H1 (cell line): ENCODE measurements around the gene FLNA. TPM values are rescaled to one million over a fixed set of nuclear protein-coding genes. Genes with fewer than 3 reads are reported as not detected.
A peak's percentile ranks its signal among the peaks of the same experiment; 100 is the strongest.

Experiments
- CTCF ChIA-PET: fragments of 300-600 bp; sonication (Branson Sonifier 250); formaldehyde crosslinking; loops from one replicate; lab custom pipeline; 2021; ENCODE audit not compliant: partially characterized antibody; lab: Charles Lee
- POLR2A ChIA-PET: fragments of 300-600 bp; sonication (Branson Sonifier 250); formaldehyde crosslinking; loops from one replicate; lab custom pipeline; 2021; ENCODE audit warnings: inconsistent platforms; ENCODE audit not compliant: partially characterized antibody; lab: Charles Lee
- DNase-seq, 2 experiments: peaks; one replicate each; pipeline versions ENCODE4 v3.0.0 to v3.0.0-alpha.2; 2010 to 2022; ENCODE audit warnings: low spot score in 2 of 2, low read depth in 1 of 2, mixed read lengths in 1 of 2
- FAIRE-seq: peaks from 2 replicates; lab custom pipeline; 2011; peaks lifted over from hg19 to GRCh38; lab: Jason Lieb, UNC
- H2AFZ ChIP-seq: 2 replicates; pipeline ENCODE4 v1.8.1; 2012; ENCODE audit warnings: low read length, inconsistent platforms
- H2AK5ac ChIP-seq: 2 replicates; pipeline ENCODE4 v1.6.1; 2013; ENCODE audit warnings: low read depth, low read length
- H2BK120ac ChIP-seq: replicated peaks from 2 replicates; pipeline ENCODE3; 2013; ENCODE audit warnings: low read depth, low read length, inconsistent platforms
- H2BK12ac ChIP-seq: 2 replicates; pipeline ENCODE4 v1.6.1; 2013; ENCODE audit warnings: low read depth, low read length
- H2BK15ac ChIP-seq: 2 replicates; pipeline ENCODE4 v1.6.1; 2013; ENCODE audit warnings: low read length
- H2BK20ac ChIP-seq: 2 replicates; pipeline ENCODE4 v1.6.1; 2013; ENCODE audit warnings: low read length
- H2BK5ac ChIP-seq: 2 replicates; pipeline ENCODE4 v1.6.1; 2013; ENCODE audit warnings: low read depth, low read length
- H3K14ac ChIP-seq: 2 replicates; pipeline ENCODE4 v1.6.1; 2013; ENCODE audit warnings: inconsistent platforms; ENCODE audit not compliant: insufficient read length
- H3K18ac ChIP-seq: 2 replicates; pipeline ENCODE4 v1.6.1; 2013; ENCODE audit warnings: low read length; ENCODE audit errors: extremely low read depth
- H3K23ac ChIP-seq: 2 replicates; pipeline ENCODE4 v1.6.1; 2013; ENCODE audit warnings: inconsistent platforms; ENCODE audit not compliant: insufficient read length
- H3K23me2 ChIP-seq: 2 replicates; pipeline ENCODE4 v1.6.1; 2013; ENCODE audit warnings: low read depth, low read length
- H3K27ac ChIP-seq: 2 replicates; pipeline ENCODE4 v1.6.1; 2011; ENCODE audit warnings: low read depth, low read length, inconsistent platforms
- H3K27me3 ChIP-seq, 4 experiments: replicated peaks in 1 of 4; 1 replicate in 1 of 4; 2 replicates in 3 of 4; pipeline versions ENCODE4 v1.6.1 to v1.8.1; 2011 to 2013; ENCODE audit warnings: low read length in 3 of 4, mild to moderate bottlenecking in 3 of 4, inconsistent platforms in 2 of 4, mixed read lengths in 2 of 4, moderate library complexity in 1 of 4; ENCODE audit not compliant: control insufficient read depth in 3 of 4, insufficient read depth in 3 of 4; ENCODE audit errors: extremely low read depth in 1 of 4
- H3K36me3 ChIP-seq, 4 experiments: 2 replicates each; pipeline versions ENCODE4 v1.6.1 to v1.8.1; 2011 to 2013; ENCODE audit warnings: mild to moderate bottlenecking in 4 of 4, low read length in 3 of 4, moderate library complexity in 2 of 4, control low read depth in 1 of 4, inconsistent platforms in 1 of 4; ENCODE audit not compliant: insufficient read depth in 4 of 4, control insufficient read depth in 2 of 4
- H3K4ac ChIP-seq: replicated peaks from 2 replicates; pipeline ENCODE3; 2013; ENCODE audit warnings: low read length, low read depth, mixed read lengths, inconsistent platforms; ENCODE audit not compliant: insufficient read length
- H3K4me1 ChIP-seq, 4 experiments: replicated peaks in 1 of 4; 1 replicate in 1 of 4; 2 replicates in 3 of 4; pipeline versions ENCODE4 v1.6.1 to v1.8.1; 2011 to 2013; ENCODE audit warnings: low read length in 3 of 4, inconsistent platforms in 2 of 4, mixed read lengths in 1 of 4; ENCODE audit not compliant: insufficient read depth in 4 of 4, control insufficient read depth in 3 of 4
- H3K4me2 ChIP-seq, 2 experiments: 2 replicates each; pipeline versions ENCODE4 v1.6.1 to v1.8.1; 2011 to 2013; ENCODE audit warnings: low read depth in 2 of 2, low read length in 2 of 2, control low read depth in 1 of 2, inconsistent platforms in 1 of 2, mild to moderate bottlenecking in 1 of 2; ENCODE audit not compliant: insufficient read depth in 1 of 2
- H3K4me3 ChIP-seq, 4 experiments: fragments of 200-600, 300-600 bp in 1 of 4; sonication (generic), shearing (Covaris generic), sonication (Bioruptor Twin) in 1 of 4; 2 replicates each; pipeline versions ENCODE4 v1.5.1 to v1.8.1; 2011 to 2016; ENCODE audit warnings: low read length in 4 of 4, low read depth in 3 of 4, control low read depth in 2 of 4, inconsistent platforms in 2 of 4, mild to moderate bottlenecking in 2 of 4, mixed read lengths in 1 of 4, moderate library complexity in 1 of 4; ENCODE audit not compliant: insufficient read depth in 2 of 4; ENCODE audit errors: extremely low read depth in 1 of 4
- H3K56ac ChIP-seq: replicated peaks from 2 replicates; pipeline ENCODE3; 2013; ENCODE audit warnings: low read depth, mild to moderate bottlenecking, mixed read lengths, low read length, inconsistent platforms; ENCODE audit not compliant: insufficient read length
- H3K79me1 ChIP-seq: 2 replicates; pipeline ENCODE4 v1.6.1; 2013; ENCODE audit warnings: low read depth, low read length, control low read depth
- H3K79me2 ChIP-seq, 2 experiments: 2 replicates each; pipeline versions ENCODE4 v1.6.1 to v1.8.1; 2012 to 2013; ENCODE audit warnings: low read length in 2 of 2, mild to moderate bottlenecking in 2 of 2, inconsistent platforms in 1 of 2; ENCODE audit not compliant: insufficient read depth in 2 of 2, control insufficient read depth in 1 of 2
- H3K9ac ChIP-seq, 4 experiments: replicated peaks in 1 of 4; 1 replicate in 1 of 4; 2 replicates in 3 of 4; pipeline versions ENCODE4 v1.6.1 to v1.8.1; 2011 to 2013; ENCODE audit warnings: low read depth in 3 of 4, low read length in 3 of 4, control low read depth in 2 of 4, mild to moderate bottlenecking in 2 of 4, moderate library complexity in 2 of 4, inconsistent platforms in 1 of 4; ENCODE audit errors: extremely low read depth in 1 of 4
- H3K9me3 ChIP-seq, 2 experiments: 2 replicates each; pipeline versions ENCODE4 v1.6.1 to v1.8.1; 2012 to 2013; ENCODE audit warnings: mild to moderate bottlenecking in 2 of 2, moderate library complexity in 2 of 2, control low read depth in 1 of 2, inconsistent platforms in 1 of 2, low read depth in 1 of 2, low read length in 1 of 2, mixed read lengths in 1 of 2; ENCODE audit not compliant: insufficient read depth in 2 of 2
- H4K20me1 ChIP-seq, 2 experiments: replicated peaks in 1 of 2; 2 replicates each; pipeline versions ENCODE3 to v1.8.1; 2011 to 2013; ENCODE audit warnings: inconsistent platforms in 2 of 2, low read length in 2 of 2, mild to moderate bottlenecking in 1 of 2; ENCODE audit not compliant: insufficient read depth in 2 of 2, control insufficient read depth in 1 of 2
- H4K5ac ChIP-seq: 2 replicates; pipeline ENCODE4 v1.6.1; 2013; ENCODE audit warnings: low read length, low read depth, mixed read lengths, inconsistent platforms; ENCODE audit not compliant: insufficient read length
- H4K8ac ChIP-seq: 2 replicates; pipeline ENCODE4 v1.8.0; 2013; ENCODE audit warnings: mild to moderate bottlenecking, moderate library complexity, low read length, inconsistent platforms; ENCODE audit not compliant: insufficient read depth; ENCODE audit errors: extremely low read depth
- H4K91ac ChIP-seq: replicated peaks from 2 replicates; pipeline ENCODE3; 2013; ENCODE audit warnings: low read length, mixed read lengths, inconsistent platforms; ENCODE audit not compliant: insufficient read length
- POLR2AphosphoS5 ChIP-seq: IDR thresholded peaks from 2 replicates; pipeline ENCODE4 v1.6.1; 2011; ENCODE audit warnings: low read depth, low read length
- SIN3A ChIP-seq, 2 experiments: IDR thresholded peaks in 1 of 2; conservative IDR thresholded peaks in 1 of 2; 2 replicates each; pipeline ENCODE4 v1.6.1; 2011 to 2012; ENCODE audit warnings: low read length in 2 of 2, improper control_type of control experiment in 1 of 2, low read depth in 1 of 2, mild to moderate bottlenecking in 1 of 2
- WGBS, 2 experiments: shearing (Covaris generic) in 1 of 2; methylation state at CpG; one replicate each; pipeline versions ENCODE4 v1.1.6 to v1.1.7; 2013 to 2015; ENCODE audit warnings: low lambda C conversion rate in 2 of 2, mixed read lengths in 2 of 2, inconsistent platforms in 1 of 2, low coverage in 1 of 2, missing lambda C conversion rate in 1 of 2; ENCODE audit not compliant: insufficient replicate concordance in 2 of 2, insufficient coverage in 1 of 2, insufficient read length in 1 of 2; ENCODE audit errors: extremely low coverage in 1 of 2, missing lambda C conversion rate in 1 of 2; 5-methylcytosine and 5-hydroxymethylcytosine counted together
- polyA plus RNA-seq, 7 experiments: library from polyadenylated mRNA; depleted of rRNA in 3 of 7; stranded (reverse) in 5 of 7; unstranded in 2 of 7; fragments of >200 nt in 5 of 7; fragments of 200-250 nt in 2 of 7; gene quantifications; 1 replicate in 5 of 7; 2 replicates in 1 of 7; 4 replicates in 1 of 7; pipeline versions ENCODE4 v1.2.1 to v1.2.3, GENCODE V29; 2011 to 2013; ENCODE audit warnings: missing spikeins in 2 of 7, mixed read lengths in 2 of 7
- total RNA-seq: library from RNA; stranded (reverse); fragmentation: NEBNext Ultra II Directional; extraction: Animal tissue kit (Norgen Biotek cat#: 25700); gene quantifications from 2 replicates; pipeline ENCODE4 v1.2.1, GENCODE V29; 2021

The FLNA gene
- total and polyA plus RNA-seq, 2 of the 8 experiments (the other 6 are each of a cell fraction or from before 2014, with no cell fraction given), result 315 to 925 TPM

GRCh38 chrX:154365052-154365600, 9.3 kb downstream of the FLNA start:
- H3K79me1 ChIP-seq, result peaks cover 3% of the 10 kb centered on the region; the same call in 1 of the 2 replicates
- H3K27ac ChIP-seq, result no peak overlapping the region
- DNase-seq (no peak), FAIRE-seq (no peak)
- 99% methylated on average over 10 of the region's 20 CpGs; no CpG with 5 or more reads in 1 of the 2 experiments for WGBS, 2 experiments
- H4K91ac ChIP-seq, result no peak overlapping the region
- H2AK5ac ChIP-seq, result no peak overlapping the region
- no peak overlapping the region for H3K4me3 ChIP-seq
- peaks cover 34 to 83% (median 62%) of the 10 kb centered on the region in 4 experiments for H3K36me3 ChIP-seq
- H2AFZ ChIP-seq, result no peak overlapping the region
- H4K8ac ChIP-seq, result no peak overlapping the region; the same call in 1 of the 2 replicates
- no peaks in the 10 kb centered on the region for H3K9me3 ChIP-seq
- ChIA-PET CTCF (interaction anchor here (1.1 kb wide), 2 partner anchors 12 to 34 kb away, joined by 4 to 5 read pairs; partner anchors contain the start of gene RPL10), POLR2A (interaction anchor here (0.7 to 11.8 kb wide), 8 partner anchors 9 to 101 kb away, joined by 3 to 348 read pairs (median 5); partner anchors contain the start of genes EMD, FLNA and RPL10)
- no peak overlapping the region for H3K4me2 ChIP-seq
- no peak overlapping the region for H3K23ac ChIP-seq
- TF ChIP-seq POLR2AphosphoS5 (peak; percentile 54; the same call in 1 of the 2 replicates), SIN3A (conservative IDR thresholded peaks at IDR 0.05 in 1 of 2, IDR thresholded peaks at IDR 0.05 in 1 of 2; ENCODE audit: low read depth in 1 of 2, low read length in 2 of 2) (no peak)
- no peak overlapping the region for H2BK5ac ChIP-seq
- H3K4ac ChIP-seq, result no peak overlapping the region
- H3K14ac ChIP-seq, result no peak overlapping the region
- H2BK20ac ChIP-seq, result no peak overlapping the region
- no peak overlapping the region for H2BK15ac ChIP-seq
- H2BK12ac ChIP-seq, result no peak overlapping the region
- no peak overlapping the region for H3K9ac ChIP-seq
- H4K5ac ChIP-seq, result no peak overlapping the region
- H3K56ac ChIP-seq, result no peak overlapping the region
- no peak overlapping the region for H2BK120ac ChIP-seq
- H3K27me3 ChIP-seq, result no peaks in the 10 kb centered on the region
- peaks cover 22 to 41% of the 10 kb centered on the region in 2 experiments for H4K20me1 ChIP-seq
- H3K4me1 ChIP-seq, result peaks cover 0 to 6% (median 3%) of the 10 kb centered on the region in 4 experiments; a peak in 3 of 7 replicates
- peaks cover 3% of the 10 kb centered on the region; the same call in 1 of the 2 replicates for H3K23me2 ChIP-seq
- H3K18ac ChIP-seq, result no peak overlapping the region
- H3K79me2 ChIP-seq, result peaks cover 5 to 52% of the 10 kb centered on the region in 2 experiments; a peak in 2 of 4 replicates
